ENCODE measurements around the gene KRT13. TPM values are rescaled to one million over a fixed set of nuclear protein-coding genes. Genes with fewer than 3 reads are reported as not detected.

KRT13 gene
- total and polyA plus RNA-seq, 9 of the 15 experiments (the other 6 are each of a cell fraction or from before 2014, with no cell fraction given): 0.11 to 1.1 (median 0.24) TPM; not detected in 3

DNA sequence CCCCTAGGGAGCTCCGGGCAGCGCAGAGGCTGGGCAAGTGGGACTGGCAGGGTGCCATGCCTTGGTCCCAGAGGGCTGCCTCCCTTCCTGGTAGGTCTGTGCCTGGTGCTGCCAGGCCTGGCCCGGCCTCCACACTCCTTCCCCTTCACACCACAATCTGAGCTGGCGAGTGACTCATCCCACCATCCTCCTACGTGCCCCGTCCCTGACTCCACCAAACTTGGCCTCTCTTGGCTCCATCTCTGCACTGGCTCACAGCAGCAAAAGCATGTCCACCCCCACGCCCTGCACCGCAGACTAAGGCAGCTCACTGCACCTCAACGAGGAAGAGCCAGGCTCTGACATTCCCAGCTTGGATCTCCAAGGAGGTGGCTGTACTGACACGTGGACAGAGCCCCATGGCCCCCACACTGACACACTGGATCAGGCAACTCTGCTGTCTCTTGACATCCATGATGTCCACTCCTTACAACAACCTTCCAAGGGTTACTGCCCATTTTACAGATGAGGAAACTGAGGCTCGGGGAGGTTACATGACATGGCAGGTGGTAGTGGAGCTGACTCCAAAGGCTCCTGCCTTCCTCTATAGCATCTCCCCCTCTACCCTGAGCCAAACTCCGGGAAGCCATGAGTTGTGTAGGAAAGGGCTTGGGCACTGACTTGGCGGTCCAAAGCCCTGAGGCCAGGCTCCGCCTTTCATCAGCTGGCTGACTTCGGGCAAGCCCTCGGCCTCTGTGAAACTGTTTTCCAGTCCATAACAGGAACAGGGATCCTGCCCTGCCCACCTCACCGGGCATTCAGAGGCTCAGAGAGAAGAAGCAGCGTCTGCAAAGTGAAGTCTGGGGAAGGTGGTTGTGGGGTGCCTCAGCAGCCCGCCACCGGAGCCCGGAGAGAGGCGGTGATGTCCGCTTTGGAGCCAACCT lies 42.8 kb upstream of the KRT13 start (continued):
- TF ChIP-seq PHB2 (IDR thresholded peaks at IDR 0.05; ENCODE audit: low read depth): no peak
- no peak for TF ChIP-seq ASH1L (IDR thresholded peaks at IDR 0.05; ENCODE audit: borderline replicate concordance, low read depth, partially characterized antibody)
- TF ChIP-seq, protein P1, sequence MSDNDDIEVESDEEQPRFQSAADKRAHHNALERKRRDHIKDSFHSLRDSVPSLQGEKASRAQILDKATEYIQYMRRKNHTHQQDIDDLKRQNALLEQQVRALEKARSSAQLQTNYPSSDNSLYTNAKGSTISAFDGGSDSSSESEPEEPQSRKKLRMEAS (CRISPR knock-in tag; IDR thresholded peaks at IDR 0.05): 0 out of 2 replicates have a peak, but pooled peaks have one; percentile 14
- TF ChIP-seq, protein P2, sequence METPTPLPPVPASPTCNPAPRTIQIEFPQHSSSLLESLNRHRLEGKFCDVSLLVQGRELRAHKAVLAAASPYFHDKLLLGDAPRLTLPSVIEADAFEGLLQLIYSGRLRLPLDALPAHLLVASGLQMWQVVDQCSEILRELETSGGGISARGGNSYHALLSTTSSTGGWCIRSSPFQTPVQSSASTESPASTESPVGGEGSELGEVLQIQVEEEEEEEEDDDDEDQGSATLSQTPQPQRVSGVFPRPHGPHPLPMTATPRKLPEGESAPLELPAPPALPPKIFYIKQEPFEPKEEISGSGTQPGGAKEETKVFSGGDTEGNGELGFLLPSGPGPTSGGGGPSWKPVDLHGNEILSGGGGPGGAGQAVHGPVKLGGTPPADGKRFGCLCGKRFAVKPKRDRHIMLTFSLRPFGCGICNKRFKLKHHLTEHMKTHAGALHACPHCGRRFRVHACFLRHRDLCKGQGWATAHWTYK (CRISPR knock-in tag; IDR thresholded peaks at IDR 0.05): no peak
- no peak for TF ChIP-seq IFI16 (CRISPR knock-in tag; IDR thresholded peaks at IDR 0.05)
- TF ChIP-seq POLR3A (IDR thresholded peaks at IDR 0.05; ENCODE audit: borderline replicate concordance, extremely low read depth, insufficient read depth, insufficient read length): no peak
- TF ChIP-seq POLR2AphosphoS2 (IDR thresholded peaks at IDR 0.05; ENCODE audit: low read length): no peak
- TF ChIP-seq CBFB (CRISPR knock-in tag; IDR thresholded peaks at IDR 0.05): peak; percentile 64; the same call in 1 of the 2 replicates
- TF ChIP-seq, protein P3, sequence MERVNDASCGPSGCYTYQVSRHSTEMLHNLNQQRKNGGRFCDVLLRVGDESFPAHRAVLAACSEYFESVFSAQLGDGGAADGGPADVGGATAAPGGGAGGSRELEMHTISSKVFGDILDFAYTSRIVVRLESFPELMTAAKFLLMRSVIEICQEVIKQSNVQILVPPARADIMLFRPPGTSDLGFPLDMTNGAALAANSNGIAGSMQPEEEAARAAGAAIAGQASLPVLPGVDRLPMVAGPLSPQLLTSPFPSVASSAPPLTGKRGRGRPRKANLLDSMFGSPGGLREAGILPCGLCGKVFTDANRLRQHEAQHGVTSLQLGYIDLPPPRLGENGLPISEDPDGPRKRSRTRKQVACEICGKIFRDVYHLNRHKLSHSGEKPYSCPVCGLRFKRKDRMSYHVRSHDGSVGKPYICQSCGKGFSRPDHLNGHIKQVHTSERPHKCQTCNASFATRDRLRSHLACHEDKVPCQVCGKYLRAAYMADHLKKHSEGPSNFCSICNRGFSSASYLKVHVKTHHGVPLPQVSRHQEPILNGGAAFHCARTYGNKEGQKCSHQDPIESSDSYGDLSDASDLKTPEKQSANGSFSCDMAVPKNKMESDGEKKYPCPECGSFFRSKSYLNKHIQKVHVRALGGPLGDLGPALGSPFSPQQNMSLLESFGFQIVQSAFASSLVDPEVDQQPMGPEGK (CRISPR knock-in tag; IDR thresholded peaks at IDR 0.05; ENCODE audit: borderline replicate concordance): no peak
- no peak for TF ChIP-seq RBM17 (IDR thresholded peaks at IDR 0.05; ENCODE audit: borderline replicate concordance, low read depth, low read length)
- TF ChIP-seq POLR2A (conservative IDR thresholded peaks at IDR 0.05): no peak
- no peak for TF ChIP-seq SRSF9 (IDR thresholded peaks at IDR 0.05; ENCODE audit: borderline replicate concordance, low read depth, low read length)
- TF ChIP-seq BRD9 (IDR thresholded peaks at IDR 0.05; ENCODE audit: low read depth, partially characterized antibody): no peak
- no peak for TF ChIP-seq HDAC8 (tag; IDR thresholded peaks at IDR 0.05)
- TF ChIP-seq MAFG (tag; conservative IDR thresholded peaks at IDR 0.05): no peak
- peak; percentile 91 for TF ChIP-seq ADNP (tag; IDR thresholded peaks at IDR 0.05)
- no peak for TF ChIP-seq ZNF551 (CRISPR knock-in tag; IDR thresholded peaks at IDR 0.05)
- TF ChIP-seq, protein P4, sequence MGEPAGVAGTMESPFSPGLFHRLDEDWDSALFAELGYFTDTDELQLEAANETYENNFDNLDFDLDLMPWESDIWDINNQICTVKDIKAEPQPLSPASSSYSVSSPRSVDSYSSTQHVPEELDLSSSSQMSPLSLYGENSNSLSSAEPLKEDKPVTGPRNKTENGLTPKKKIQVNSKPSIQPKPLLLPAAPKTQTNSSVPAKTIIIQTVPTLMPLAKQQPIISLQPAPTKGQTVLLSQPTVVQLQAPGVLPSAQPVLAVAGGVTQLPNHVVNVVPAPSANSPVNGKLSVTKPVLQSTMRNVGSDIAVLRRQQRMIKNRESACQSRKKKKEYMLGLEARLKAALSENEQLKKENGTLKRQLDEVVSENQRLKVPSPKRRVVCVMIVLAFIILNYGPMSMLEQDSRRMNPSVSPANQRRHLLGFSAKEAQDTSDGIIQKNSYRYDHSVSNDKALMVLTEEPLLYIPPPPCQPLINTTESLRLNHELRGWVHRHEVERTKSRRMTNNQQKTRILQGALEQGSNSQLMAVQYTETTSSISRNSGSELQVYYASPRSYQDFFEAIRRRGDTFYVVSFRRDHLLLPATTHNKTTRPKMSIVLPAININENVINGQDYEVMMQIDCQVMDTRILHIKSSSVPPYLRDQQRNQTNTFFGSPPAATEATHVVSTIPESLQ (CRISPR knock-in tag; IDR thresholded peaks at IDR 0.05): no peak
